ENCODE measurements around the gene VASH1. TPM values are rescaled to one million over a fixed set of nuclear protein-coding genes. Genes with fewer than 3 reads are reported as not detected.

VASH1 gene
- polyA plus RNA-seq, 1 experiment: 5.0 TPM

DNA sequence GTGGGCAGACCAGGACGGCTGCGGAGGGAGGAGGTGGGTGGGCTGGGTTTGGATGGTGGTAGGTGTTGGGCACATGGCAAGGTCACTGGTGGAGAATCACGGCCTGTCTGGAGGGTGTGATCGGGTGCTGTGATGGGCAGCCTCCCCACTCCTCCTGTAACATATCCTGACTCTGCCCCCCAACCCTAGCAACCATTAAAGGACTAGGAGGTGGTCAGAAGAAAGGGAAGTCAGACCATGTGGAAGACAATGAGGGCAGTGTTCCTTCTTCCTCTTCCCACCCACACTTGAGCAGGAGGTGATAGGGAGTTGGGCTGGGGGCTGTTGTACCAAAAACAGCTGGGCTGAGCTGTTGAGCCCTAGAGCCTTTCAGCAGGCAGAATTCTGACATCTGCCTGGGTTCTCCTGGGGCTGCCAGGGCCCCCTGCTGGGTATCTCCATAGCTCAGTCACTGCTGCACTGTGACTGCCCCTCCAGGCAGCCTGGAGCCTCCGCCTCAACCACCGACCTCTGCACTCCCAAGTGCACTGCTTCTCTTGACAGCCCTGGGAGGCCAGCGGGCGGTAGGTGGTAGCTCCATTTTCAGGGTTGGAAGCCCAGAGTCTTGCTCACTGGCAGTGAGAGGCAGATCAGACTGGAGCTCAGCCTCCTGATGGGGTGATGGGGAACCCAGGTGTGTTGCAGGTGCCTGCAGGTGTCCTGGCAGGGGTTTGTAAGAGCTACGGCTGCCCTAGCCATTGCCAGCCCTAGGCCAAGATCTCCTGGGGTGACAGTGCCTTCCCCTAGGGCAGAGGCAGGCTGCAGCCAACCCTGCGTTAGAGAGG, 15.4 kb downstream of the VASH1 start:
- Histone ChIP-seq H3K9me3 (ENCODE audit: control insufficient read depth, insufficient read depth, low read length) (peaks cover 5% of the 10 kb centered on the region; the same call in 1 of the 2 replicates), H3K27me3 (ENCODE audit: control insufficient read depth, insufficient read depth, low read length) (no peaks in the 10 kb centered on the region), H3K4me3 (ENCODE audit: low read depth, low read length) (no peak overlapping the region), H3K27ac (ENCODE audit: low read depth, low read length) (no peak overlapping the region)
- ChIA-PET CTCF (interaction anchor here (1.9 to 2.2 kb wide), 2 partner anchors 8 to 67 kb away, joined by 10 to 16 read pairs; no protein-coding TSS in a partner anchor), POLR2A (interaction anchor here (0.6 kb wide), 1 partner anchor 34 kb away, joined by 4 read pairs; no protein-coding TSS in a partner anchor)
- no peak for DNase-seq (ENCODE audit: low read depth, low spot score)
- TF ChIP-seq, protein P1, sequence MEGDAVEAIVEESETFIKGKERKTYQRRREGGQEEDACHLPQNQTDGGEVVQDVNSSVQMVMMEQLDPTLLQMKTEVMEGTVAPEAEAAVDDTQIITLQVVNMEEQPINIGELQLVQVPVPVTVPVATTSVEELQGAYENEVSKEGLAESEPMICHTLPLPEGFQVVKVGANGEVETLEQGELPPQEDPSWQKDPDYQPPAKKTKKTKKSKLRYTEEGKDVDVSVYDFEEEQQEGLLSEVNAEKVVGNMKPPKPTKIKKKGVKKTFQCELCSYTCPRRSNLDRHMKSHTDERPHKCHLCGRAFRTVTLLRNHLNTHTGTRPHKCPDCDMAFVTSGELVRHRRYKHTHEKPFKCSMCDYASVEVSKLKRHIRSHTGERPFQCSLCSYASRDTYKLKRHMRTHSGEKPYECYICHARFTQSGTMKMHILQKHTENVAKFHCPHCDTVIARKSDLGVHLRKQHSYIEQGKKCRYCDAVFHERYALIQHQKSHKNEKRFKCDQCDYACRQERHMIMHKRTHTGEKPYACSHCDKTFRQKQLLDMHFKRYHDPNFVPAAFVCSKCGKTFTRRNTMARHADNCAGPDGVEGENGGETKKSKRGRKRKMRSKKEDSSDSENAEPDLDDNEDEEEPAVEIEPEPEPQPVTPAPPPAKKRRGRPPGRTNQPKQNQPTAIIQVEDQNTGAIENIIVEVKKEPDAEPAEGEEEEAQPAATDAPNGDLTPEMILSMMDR (IDR thresholded peaks at IDR 0.05; ENCODE audit: low read depth, low read length): no peak

DNA sequence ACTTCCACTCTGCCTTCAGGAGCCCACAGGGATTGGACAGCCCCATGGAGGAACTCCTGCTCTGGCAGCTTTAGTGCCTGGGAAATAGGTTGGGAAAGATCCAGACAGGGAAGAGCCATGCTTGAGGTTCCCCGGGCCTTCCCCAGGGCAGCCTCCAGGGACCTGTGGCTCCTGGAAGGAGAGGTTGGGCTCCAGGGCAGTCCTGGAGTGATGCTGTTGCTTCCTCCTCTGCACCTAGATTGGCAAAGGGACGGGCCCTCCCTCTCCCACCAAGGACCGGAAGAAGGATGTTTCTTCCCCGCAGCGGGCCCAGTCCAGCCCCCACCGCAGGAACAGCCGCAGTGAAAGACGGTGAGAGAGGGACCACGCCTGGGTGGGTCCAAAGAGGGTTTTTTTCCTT, 16.5 kb downstream of the VASH1 start:
- H3K27me3 ChIP-seq (ENCODE audit: control insufficient read depth, insufficient read depth, low read length): no peaks in the 10 kb centered on the region
- DNase-seq (ENCODE audit: low read depth, low spot score): no peak
- ChIA-PET POLR2A (no interaction called here), CTCF (no interaction called here)
- no peak overlapping the region for H3K27ac ChIP-seq (ENCODE audit: low read depth, low read length)
- TF ChIP-seq, protein P1 (IDR thresholded peaks at IDR 0.05; ENCODE audit: low read depth, low read length): no peak
- H3K9me3 ChIP-seq (ENCODE audit: control insufficient read depth, insufficient read depth, low read length): peaks cover 5% of the 10 kb centered on the region; the same call in 1 of the 2 replicates
- no peak overlapping the region for H3K4me3 ChIP-seq (ENCODE audit: low read depth, low read length)

DNA sequence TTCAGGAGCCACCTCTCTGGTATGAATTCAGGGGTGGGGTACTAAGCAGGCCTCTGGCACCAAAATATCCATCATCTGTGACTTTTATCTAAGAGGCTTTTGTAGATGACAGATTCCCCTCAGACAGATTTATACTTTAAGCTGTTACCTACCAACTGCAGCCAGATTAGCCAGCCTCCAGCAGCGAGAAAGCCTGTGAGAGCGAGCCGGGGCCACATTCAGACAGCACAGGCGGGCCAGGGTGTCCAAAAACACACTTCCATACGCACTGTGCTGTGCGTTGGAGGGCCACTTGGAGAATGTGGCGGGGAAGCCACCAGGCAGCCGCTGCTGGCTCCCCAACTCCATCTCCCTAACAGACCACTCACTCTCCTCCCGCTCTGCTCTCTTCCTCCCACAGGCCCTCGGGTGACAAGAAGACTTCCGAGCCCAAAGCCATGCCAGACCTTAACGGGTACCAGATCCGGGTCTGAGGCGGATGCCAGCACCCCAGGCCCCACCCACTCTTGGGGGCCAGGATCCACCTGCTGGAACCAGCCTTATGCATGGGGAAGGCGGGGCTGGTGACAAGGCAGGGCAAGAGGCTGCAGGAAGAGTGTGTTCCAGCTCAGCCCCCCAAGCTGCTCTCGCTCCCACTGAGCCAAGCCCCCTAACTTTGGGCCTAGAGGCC, 17.4 kb downstream of the VASH1 start:
- ChIA-PET CTCF (no interaction called here), POLR2A (no interaction called here)
- DNase-seq (ENCODE audit: low read depth, low spot score): no peak
- Histone ChIP-seq H3K27me3 (ENCODE audit: control insufficient read depth, insufficient read depth, low read length) (no peaks in the 10 kb centered on the region), H3K4me3 (ENCODE audit: low read depth, low read length) (no peak overlapping the region), H3K27ac (ENCODE audit: low read depth, low read length) (no peak overlapping the region), H3K9me3 (ENCODE audit: control insufficient read depth, insufficient read depth, low read length) (peaks cover 5% of the 10 kb centered on the region; the same call in 1 of the 2 replicates)
- TF ChIP-seq, protein P1 (IDR thresholded peaks at IDR 0.05; ENCODE audit: low read depth, low read length): no peak

DNA sequence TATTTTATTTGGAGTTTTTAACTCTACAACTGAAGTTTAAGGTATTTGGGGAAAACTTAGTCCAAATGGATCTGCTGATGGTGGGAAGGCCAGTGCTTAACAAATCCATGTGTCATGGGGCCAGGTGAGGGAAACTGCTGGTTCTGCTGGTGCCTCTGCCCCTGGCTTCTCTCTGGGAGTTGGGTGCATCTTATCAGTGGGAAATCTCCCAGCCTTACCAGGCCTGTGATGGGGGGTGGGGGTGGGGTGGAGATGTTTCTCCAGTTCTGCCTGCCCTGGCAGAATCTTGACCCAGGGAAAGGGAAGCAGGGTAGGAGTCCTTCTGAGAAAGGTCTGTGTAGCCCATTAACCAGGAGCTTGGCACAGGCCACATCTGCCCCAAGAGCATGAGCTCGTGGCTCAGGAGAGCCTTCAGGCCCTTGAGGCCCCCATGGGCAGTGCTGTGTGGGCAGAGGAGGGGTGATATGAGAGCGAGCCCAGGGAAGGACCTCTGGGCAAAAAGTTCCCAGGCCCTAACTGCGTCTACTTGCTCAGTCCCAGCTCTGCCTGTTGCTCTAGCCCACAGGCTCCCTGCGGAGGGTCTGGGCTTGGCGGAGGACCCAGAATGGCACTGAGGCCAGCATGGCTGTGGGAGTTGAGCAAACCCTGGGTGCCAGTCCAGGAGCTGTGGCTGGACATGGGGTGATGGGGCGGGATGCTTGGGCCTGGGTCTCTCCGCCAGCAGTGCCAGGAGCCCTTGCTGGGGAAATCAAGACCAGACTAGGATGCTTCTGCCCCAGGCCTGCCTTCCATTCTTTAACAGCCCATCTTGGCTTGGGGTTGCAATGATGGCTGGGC, 18.2 kb downstream of the VASH1 start:
- CTCF ChIA-PET: interaction anchor here (0.6 to 1.3 kb wide), 2 partner anchors 10 to 69 kb away, joined by 3 to 7 read pairs; no protein-coding TSS in a partner anchor
- Histone ChIP-seq H3K9me3 (ENCODE audit: control insufficient read depth, insufficient read depth, low read length) (peaks cover 5% of the 10 kb centered on the region; the same call in 1 of the 2 replicates), H3K4me3 (ENCODE audit: low read depth, low read length) (no peak overlapping the region), H3K27ac (ENCODE audit: low read depth, low read length) (no peak overlapping the region), H3K27me3 (ENCODE audit: control insufficient read depth, insufficient read depth, low read length) (no peaks in the 10 kb centered on the region)
- POLR2A ChIA-PET: no interaction called here
- TF ChIP-seq, protein P1 (IDR thresholded peaks at IDR 0.05; ENCODE audit: low read depth, low read length): no peak
- no peak for DNase-seq (ENCODE audit: low read depth, low spot score)

Measured in AG04450 (cell line).